Left colon (tissue), 2 donors: ENCODE results near the gene WDR1. TPM values are rescaled to one million over a fixed set of nuclear protein-coding genes. Genes with fewer than 3 reads are reported as not detected.

Source experiments
- ATAC-seq: fragments of 200-7000 bp; cut with Tn5 transposase; one replicate; pipeline ENCODE4 v1.9.1; 2020; ENCODE audit warnings: mild to moderate bottlenecking, moderate library complexity
- DNase-seq, 2 donors: peaks; one replicate each; pipeline ENCODE4 v3.0.0-alpha.2; 2020
- intact Hi-C, 2 donors: fragments of 100-400 bp; cut with DNase I in 1 of 2; cut with micrococcal nuclease in 1 of 2; formaldehyde crosslinking; loops; one replicate each; pipeline versions ENCODE4 v1.11.2 to v1.14.0; 2022; cut with DNase I, micrococcal nuclease
- total RNA-seq, 2 donors: library from RNA; stranded (reverse); fragmentation: NEBNext Ultra II Directional; extraction: Animal tissue kit (Norgen Biotek cat#: 25700); gene quantifications; one replicate each; pipeline ENCODE4 v1.2.1, GENCODE V29; 2021
- donor health status: DM: no; HTN: no; CAD: no.
- donor health status: DM: yes; HTN: yes; CAD: no.

The WDR1 gene
- total RNA-seq, 2 donors from 2014 or later: 448 to 457 TPM

DNA sequence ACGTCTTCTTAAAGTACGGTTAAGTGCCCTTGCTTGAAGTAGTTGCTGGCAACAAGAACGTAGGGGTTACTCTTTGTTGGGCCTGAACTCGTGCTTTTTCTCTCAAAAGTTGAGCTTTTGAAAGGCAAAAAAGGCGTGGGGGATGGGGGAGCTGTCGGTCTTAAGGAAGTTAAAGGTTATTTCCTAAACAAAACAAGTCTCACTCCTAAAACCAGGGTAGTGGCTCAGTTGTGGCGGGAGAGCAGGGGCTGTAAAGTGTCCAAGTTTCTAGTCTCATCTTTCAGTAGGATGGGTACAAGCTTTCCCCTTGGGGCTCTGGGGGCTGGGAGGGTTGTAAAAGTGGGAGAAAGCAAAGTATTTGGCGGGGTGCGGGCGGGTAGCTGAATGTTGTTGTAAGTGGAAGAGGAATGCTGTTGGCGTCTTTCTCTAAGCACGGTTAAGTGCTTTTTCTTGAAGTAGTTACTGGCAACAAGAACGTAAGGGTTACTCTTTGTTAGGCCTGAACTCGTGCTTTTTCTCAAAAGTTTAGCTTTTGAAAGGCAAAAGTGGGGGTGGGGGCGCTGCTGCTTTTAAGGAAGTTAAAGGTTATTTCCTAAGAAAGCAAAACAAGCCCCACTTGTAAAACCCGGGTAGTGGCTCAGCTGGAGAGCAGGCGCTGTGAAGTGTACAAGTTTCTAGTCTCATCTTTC is 904 bp upstream of the WDR1 start:
- ATAC-seq (peak; percentile 17), DNase-seq (peak in 1 of 2 donors; percentile 73)
- intact Hi-C loops: no loop called here

DNA sequence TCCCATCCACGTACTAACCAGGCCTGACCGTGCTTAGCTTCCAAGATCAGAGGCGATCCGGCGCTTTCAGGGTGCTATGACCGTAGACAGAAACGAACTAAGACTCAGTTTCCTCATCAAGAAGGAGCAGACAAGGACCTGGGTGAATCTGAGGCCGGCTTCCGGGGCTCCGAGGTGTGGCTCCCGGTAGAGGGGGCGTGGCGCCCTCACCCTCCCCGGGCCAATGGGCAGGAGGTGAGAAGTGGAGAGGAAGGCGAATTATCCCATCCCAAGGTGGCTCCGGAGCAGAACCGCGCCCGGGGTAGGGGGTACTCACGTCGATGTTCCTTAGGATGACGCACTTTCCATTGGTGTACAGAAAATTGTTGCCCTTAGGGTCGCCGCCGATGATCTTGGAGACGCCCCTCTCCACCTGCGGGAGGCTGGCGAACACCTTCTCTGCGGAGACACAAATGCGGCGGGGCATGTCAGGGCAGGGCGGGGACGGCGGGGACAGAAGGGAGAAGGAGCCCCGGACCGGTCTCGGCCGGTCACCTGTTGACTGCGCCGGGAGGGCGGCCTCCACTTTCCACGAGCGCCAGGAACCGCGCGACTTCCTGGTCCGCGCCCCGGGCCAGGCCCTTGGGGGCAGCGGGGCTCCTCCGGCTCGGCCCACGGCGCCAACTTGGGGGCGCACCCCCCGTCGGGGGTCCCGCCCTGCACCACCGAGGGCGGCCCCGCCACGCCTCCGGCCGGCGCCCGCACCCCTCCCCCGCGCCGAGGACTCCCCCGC is 616 bp downstream of the WDR1 start:
- DNase-seq (peak; percentile 87 to 89), ATAC-seq (peak; percentile 68)
- intact Hi-C loops: no loop called here

DNA sequence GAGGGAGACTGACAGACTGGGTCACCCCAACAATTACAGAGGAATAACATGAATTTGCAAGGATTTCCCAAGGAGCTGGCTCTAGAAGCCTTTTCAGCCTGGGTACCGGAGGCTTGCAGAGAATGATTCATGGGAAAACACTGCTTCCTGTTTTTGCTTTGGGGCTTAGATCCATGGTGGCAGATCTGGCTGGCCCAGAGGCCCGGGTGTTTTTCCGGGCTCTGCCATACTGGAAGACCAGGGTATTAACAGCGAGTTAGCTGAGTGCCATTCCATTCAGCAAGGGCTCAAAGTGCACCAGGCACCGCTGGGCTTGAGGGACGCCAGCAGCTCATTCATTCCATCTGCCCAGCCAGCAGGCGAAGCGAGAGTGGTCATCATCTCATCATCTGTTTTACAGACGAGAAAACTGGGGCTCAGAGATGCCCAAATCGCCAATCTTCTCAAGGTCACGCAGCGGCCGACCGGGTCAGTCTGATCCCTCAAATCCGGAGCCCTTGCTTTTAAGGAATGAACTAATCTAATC is 1.3 kb downstream of the WDR1 start:
- DNase-seq: no peak
- ATAC-seq: peak; percentile 6
- intact Hi-C loops: no loop called here

DNA sequence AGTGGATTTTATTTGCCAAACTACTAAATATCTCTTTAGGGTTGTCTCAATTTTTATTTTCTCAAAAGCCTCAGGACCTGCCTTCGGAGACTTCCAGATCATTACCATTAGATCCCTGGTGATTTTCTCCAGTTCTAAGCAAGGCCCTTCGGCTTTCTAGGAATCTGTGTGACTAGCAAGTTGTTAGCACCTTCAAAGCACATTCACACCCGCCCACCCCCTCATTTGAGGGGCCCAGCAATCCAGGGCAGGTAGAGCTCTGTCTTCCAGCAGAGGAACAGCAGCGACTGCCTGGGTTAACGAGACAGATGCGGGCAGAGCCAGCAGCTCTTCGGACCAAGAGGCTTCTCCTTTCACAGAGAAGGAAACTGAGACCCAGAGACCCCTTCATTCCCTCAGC is 2.0 kb downstream of the WDR1 start:
- ATAC-seq (no peak), DNase-seq (no peak)
- intact Hi-C loops: no loop called here

DNA sequence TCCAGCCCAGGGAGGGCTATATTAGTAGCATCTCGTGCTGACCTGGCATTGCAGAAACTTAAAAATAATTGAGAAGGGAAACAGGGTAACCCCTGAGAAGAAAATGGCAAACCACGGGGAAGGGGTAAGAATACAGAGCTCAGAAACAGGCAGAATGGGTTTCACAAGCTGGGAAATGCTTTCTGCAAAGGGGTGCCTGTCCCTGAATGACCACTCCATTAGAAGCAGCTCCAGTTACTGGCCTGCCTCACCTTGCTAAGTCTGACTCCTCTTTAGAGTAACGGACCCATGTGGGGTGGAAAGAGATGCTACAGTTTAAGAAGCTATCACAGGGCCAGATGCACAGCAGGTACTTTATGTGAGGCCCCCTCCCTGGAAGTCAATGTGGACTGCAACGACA is 2.5 kb downstream of the WDR1 start:
- intact Hi-C loops: no loop called here
- ATAC-seq (no peak), DNase-seq (no peak)

DNA sequence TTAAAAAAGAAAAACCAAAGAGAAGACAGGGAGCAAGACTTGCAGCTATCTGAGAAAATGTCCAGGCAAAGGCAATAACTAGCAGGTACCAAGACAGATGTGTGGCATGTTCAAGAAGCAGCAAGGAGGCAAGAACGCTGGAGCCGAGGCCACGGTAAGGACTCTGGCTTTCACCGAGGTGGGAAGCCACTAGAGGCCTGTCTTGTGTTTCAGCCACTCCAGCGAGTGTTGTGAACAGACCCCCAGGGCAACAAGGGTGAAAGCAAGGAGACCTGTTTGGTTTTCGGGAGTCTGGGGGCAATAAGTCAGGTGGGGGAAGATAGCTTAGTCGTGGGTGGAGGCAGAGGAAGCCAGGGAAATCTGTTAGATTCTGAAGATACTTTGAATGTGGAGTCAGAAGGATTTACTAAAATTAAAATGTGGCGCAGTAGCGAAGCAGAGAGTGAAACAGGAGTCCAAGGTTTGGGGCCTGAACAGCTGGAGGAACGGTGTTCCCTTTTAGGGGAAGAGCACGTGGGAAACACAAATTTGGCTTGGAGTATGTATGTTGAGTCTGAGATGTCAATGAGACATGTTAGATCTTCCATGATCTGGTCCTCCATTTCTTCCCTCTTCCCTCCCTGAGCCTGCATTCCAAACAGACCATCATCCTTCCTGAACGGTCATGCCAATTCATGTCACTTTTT is 3.1 kb downstream of the WDR1 start:
- ATAC-seq (no peak), DNase-seq (no peak)
- intact Hi-C loops: no loop called here

DNA sequence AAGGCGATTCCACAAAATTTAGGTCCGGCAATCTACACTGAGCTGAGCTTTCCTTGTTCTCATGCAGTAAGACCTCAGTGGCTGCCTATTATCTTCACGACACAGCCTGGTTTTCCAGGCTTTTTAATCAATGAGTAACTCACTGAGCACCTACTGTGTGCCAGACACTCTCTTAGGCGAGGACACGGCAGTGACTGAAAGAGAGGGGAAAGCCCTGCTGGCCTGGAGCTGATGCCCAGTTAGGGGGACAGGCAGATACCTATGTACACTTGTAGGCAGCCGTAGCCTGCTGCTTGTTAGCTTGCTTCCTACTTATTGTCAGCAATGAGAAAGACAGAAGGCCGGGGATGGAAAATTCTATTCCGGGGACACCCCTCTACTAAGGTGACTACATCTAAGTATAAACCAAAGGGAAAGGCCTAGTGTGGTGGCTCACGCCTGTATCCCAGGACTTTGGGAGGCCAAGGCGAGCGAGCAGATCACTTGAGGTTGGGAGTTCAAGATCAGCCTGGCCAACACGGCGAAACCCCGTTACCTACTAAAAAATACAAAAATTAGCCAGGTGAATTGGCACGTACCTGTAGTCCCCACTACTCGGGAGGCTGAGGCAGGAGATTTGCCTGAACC is 3.8 kb downstream of the WDR1 start:
- DNase-seq (no peak), ATAC-seq (no peak)
- intact Hi-C loops: no loop called here

DNA sequence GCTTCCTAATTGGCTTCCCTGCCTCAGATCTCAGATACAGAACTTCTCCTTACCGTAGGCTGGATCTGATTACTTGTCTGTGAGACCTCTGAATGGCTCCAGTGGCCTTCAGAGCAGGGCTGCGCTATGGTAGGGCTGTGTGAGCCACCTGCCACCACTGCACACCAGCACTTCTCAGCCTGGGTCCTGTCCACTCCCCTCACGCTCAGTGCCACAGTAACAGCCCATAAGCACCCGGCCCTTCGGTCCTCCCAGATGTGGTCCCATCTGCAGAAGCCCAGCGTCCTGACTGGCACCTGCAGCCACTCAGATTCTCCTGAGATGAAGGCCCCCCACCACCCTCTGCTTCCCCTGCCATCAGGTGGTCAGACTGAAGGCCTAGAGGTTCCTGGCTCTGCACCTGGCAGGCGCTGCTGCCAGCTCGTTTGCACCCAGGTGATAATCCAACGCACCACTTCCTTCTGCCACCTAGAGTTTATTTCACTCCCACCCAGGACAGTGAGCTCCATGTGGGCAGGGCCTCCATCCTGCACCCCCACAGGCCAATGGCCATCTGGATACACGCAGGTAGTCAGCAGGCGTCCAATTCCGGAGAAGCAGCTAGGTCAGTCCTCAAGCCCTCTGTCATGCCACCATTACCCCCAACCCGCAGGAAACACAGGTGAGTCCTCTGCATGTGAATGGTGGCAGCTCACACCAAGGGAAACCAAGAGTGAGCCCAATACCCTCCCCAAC is 5.4 kb downstream of the WDR1 start:
- intact Hi-C loops: no loop called here
- DNase-seq: no peak
- ATAC-seq: no peak

DNA sequence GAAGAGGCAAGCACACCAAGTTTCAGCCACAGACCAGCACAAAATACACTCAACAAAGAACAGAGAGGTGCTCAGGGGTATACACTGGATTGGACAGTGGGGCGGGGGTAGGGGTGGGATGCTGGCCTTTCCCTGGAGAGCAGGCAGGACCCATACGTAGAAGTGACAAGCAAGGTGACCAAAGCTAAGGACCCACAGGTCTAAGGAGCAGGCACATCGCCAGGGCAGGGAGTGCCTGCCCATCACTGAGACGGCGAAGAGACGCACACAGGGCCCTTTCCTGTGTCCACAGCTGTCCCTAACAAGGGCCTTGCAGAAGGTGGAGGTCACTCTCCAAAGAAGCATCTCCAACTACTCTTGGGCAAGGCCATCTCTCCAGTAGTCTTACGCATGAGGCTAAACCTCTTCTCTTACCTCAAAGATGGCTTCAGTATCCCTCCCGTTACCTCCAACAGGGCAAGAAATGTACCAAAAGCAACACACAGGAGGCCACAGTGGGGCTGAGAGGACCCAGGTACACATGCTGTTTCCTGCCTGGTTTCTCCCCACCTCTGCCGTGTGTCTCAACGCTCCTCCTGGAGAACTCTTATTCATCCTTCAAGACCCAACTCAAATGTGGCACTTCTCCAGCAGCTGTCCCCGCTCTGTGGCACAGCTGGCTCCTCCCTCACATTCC is 6.5 kb downstream of the WDR1 start:
- DNase-seq (no peak), ATAC-seq (no peak)
- intact Hi-C loops: no loop called here

DNA sequence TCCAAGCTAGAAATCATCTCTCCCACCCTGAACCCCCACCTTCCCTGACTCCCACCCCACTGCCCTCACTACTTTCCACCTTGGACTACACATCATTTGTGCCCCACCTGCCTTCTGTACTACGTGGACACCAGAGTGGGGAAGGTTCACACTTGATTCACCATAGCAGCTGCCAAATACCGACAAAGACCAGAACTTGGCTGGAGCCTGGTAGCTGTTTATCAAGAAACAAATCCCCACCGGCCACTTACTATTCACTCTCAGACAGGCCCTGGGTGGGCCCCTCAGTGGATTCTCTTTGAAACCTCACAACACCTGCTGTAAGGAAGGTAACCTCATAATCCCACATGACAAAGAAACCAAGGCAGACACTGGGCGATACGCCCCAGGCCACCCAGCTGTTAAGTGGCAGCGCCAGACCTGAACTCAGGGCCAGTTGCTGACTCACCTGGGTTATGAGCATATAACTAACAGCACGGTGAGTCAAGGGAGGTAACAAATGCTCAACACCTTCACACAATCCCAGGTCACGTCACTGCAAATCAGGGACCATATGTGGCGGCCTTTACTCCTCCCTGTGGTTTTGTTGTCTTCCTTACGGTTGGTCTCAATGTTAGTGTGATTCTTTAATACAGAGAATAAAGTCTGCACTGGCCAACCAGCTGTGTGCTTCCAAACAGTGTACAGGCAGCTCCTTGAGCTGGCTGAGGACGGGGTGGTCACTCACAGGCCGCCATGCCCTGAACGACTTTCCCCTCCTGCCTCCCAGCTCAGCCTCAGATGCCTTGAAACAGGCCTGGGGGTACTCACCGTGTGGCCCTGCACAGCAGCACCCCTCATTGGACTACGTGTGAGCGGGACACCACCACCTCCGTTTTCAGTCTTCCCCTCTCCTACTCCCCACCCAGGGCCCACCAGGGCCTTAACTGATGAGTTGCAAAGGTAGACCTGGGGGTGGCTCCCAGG is 7.5 kb downstream of the WDR1 start:
- intact Hi-C loops: no loop called here
- DNase-seq: no peak

DNA sequence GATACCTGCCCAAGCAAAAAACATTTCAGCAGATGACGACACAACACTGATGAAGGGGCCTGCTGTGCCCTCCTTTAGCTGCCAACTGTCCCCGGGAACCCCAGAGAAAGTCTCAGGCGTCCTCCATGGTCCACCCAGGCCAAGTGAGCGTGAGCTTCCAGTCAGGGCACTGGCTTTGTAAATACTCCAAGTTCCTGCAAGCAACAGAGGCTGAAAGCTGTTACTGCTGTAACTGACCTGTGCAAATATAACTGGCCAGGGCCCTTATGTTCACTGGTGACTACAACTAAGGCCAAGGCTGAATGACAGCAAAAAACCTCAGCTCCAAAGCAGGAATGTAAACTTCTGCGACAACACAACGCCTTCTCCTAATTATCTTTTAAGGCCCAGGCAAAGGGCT is 8.2 kb downstream of the WDR1 start:
- no peak for DNase-seq
- ATAC-seq: no peak
- intact Hi-C loops: no loop called here

More for the DNA sequence above, 7.5 kb downstream of the WDR1 start:
- ATAC-seq: peak; percentile 67

DNA sequence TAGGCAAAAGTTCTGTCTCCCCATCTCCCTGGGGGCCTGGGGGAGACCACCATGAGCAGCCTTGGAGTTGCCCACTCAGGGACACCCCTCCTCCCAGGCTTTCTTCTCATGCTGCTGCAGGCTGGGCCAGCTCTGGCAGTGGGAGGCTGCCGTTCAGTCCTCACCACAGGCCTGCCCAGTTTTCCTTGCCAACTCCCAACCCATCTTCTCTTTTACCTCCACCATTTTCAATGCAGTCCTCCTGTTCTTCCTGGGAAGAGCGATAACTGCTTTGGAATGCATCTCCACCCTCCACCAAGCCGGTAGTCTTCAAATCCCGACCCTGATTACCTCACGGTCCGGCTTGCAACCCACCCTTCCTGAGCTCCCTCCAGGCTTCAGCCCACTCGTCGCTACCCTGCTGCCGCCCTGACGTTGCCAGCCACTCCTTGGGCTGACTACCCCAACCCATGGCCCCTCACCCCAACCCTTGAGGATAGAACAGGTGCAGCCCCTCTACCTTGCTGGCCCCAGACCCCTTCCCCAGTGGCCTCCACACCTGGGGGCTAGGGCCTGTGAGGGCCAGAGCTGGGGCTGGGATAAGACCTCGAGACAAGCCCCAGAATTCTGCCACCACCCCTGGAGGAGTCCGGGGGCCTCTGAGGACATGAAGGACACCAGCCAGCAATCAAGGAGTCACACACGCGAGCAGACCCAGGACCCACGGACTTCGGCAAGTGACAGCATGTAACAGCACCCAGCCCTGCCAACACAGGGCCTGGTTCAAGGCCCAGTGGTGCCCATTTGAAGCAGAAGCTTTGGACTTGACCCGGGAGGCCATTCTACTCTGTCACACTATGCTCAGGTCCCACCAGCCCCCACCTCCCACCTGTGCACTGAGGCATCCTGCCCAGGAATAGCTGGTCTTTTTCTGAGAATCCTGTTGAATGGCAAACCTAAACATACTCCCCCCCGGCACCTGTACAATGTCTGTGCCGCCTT is 9.2 kb downstream of the WDR1 start:
- no peak for DNase-seq
- ATAC-seq: no peak
- intact Hi-C loops: no loop called here

DNA sequence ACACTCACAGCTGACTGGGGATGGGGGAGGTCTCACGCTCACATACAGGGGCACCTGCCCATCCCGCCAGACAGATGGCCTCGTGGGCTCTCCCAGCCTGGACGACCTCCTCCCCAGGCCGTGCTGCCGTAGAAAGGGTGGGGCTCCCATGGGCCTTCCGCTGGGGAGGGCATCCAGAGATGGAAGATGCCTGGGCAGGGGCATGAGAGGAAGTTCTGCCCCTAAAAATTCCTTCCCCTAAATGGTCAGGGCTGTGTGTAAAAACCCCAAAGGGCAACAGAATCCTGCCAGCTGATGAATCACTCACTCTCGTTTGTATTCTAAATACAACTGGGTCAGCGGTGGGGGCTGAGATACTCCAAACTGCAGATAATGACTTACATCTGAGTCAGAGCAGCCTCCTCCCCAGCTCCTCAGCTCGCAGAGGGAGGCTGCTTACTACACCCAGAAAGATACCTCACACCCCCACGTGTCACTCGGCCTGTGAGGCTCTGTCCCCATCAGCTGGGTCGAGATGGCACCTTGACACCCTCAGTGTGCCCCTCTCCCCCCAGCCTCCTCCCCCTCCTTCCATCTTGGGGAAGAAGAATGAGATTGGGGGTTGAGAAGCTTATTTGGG is 10.1 kb downstream of the WDR1 start:
- ATAC-seq (peak; percentile 22), DNase-seq (peak in 1 of 2 donors; percentile 70)
- intact Hi-C loops: no loop called here

DNA sequence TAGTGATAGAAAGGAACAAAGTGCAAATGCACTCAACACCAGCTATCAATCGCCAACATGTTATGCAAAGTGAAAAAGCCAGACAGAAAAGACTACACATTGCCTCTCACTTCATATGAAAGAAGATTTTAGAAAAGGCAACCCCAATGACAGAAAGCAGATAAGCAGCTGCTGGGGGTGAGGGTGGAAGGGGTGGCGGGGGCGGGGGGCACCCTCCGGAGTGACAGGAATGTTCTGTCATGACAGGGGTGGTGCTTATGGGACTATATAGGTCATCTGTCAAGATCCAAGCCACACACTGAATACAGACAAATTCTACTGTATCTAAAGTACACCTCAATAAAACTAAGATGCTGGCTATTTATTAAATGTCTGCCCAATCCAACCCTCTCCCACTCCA is 10.7 kb downstream of the WDR1 start:
- ATAC-seq (no peak), DNase-seq (no peak)
- intact Hi-C loops: no loop called here

DNA sequence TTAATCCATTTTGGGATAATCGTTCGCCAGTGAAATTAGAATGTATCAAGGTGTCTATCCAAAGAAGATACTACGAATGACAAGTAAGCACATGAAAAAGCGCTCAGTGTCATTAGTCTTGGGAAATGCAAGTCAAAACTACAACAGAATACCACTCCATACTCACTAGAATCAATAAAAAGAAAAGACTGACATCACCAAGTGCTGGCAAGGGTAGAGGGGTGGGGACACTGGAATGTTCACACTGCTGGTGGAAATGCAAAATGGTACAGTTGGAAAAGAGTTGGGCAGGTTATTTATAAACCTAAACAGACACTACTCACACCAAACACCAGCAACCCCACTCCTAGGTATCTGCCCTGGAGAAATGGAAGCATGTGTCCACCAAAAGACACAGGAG is 11.2 kb downstream of the WDR1 start:
- ATAC-seq (no peak), DNase-seq (no peak)
- intact Hi-C loops: no loop called here

DNA sequence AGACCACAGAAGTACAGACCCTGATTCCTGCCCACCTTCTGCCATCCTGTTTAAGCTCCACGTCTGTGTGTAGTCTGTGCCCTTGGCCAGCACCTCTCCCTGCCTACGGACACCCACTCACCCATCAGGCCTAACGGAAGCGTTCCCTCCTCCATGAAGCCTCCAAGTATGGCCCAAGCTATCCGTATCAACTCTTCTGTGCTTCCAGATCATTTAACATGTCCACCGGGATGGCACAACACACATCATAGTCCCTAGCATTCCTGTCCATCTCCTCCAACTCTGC is 11.7 kb downstream of the WDR1 start:
- intact Hi-C loops: no loop called here
- ATAC-seq (no peak), DNase-seq (no peak)
